Body of pancreas (tissue), 4 donors: ENCODE results near the gene IPO5. TPM values are rescaled to one million over a fixed set of nuclear protein-coding genes. Genes with fewer than 3 reads are reported as not detected.

Source experiments
- ATAC-seq: fragments of 150-250 bp; one replicate; pipeline ENCODE4 v1.9.1; 2016
- DNase-seq, 4 donors: peaks; one replicate each; pipeline ENCODE4 v3.0.0-alpha.2; 2019
- H3K27ac ChIP-seq, 4 donors: fragments of 200-600 bp; sonication (generic); 1 replicate in 3 of 4; 2 replicates in 1 of 4; pipeline versions ENCODE4 v1.5.1 to v1.6.1; 2016 to 2019; ENCODE audit warnings: mild to moderate bottlenecking in 1 of 4, mixed read lengths in 1 of 4, moderate library complexity in 1 of 4
- H3K27me3 ChIP-seq, 2 donors: fragments of 200-600 bp; sonication (generic); one replicate each; pipeline ENCODE4 v1.6.0; 2016; ENCODE audit warnings: mild to moderate bottlenecking in 1 of 2
- H3K36me3 ChIP-seq, 2 donors: fragments of 200-600 bp; sonication (generic); replicated peaks in 1 of 2; 2 replicates each; pipeline ENCODE4 v1.5.1; 2016; ENCODE audit warnings: low read depth in 2 of 2; ENCODE audit not compliant: insufficient read depth in 1 of 2
- H3K4me1 ChIP-seq: fragments of 200-600 bp; sonication (generic); one replicate; pipeline ENCODE4 v1.6.0; 2016
- H3K4me3 ChIP-seq, 2 donors: fragments of 200-600 bp; sonication (generic); 1 replicate in 1 of 2; 2 replicates in 1 of 2; pipeline ENCODE4 v1.5.1; 2016 to 2019
- H3K9me3 ChIP-seq, 3 donors: fragments of 200-600 bp; sonication (generic); 1 replicate in 2 of 3; 2 replicates in 1 of 3; pipeline ENCODE4 v1.5.1; 2016
- POLR2A ChIP-seq, 3 donors: fragments of 450-650 bp; IDR thresholded peaks; one replicate each; pipeline ENCODE4 v1.6.1; 2016; ENCODE audit warnings: antibody characterized with exemption in 3 of 3, mild to moderate bottlenecking in 2 of 3
- WGBS, 2 donors: methylation state at CpG; one replicate each; pipeline ENCODE4 v1.1.5; 2017; 5-methylcytosine and 5-hydroxymethylcytosine counted together
- intact Hi-C: fragments of 100-400 bp; cut with DNase I; formaldehyde crosslinking; loops from one replicate; pipeline ENCODE4 v1.15.1; 2023
- total RNA-seq, 2 donors: library from RNA; depleted of rRNA; stranded (reverse); fragments of >200 nt; gene quantifications; one replicate each; pipeline ENCODE4 v1.1.0, GENCODE V29; 2016
- TF ChIP-seq, protein P1 (sequence below), 7 experiments: fragments of 450-650 bp in 4 of 7; fragments of 200-600 bp in 3 of 7; sonication (generic) in 3 of 7; IDR thresholded peaks; one replicate each; pipeline ENCODE4 v1.5.1; 2016 to 2019; ENCODE audit warnings: antibody characterized with exemption in 7 of 7

IPO5 gene
- total RNA-seq, 2 donors from 2014 or later, result 84.0 to 96.8 TPM

DNA sequence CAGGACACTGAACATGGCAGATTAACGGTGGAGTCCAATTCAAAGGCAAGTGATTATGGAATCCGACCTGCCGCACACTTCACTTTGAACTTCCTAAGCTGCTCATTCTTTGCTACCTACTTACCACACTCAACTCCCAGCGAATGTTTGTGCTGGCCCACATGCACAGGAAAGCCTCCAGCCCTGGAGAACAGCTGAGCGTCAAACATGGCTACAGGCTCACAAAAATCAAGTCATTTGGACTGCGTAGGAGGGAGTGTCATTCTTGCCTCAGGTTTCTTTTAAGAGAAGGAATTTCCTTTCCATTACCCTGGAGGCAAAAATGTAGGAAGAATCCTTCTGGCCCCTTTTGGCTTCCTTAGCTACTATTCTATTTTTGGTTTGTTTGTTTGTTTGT is 41.3 kb upstream of the IPO5 start:
- Histone ChIP-seq H3K4me1 (no peaks in the 10 kb centered on the region), H3K27me3 (no peaks in the 10 kb centered on the region), H3K36me3 (no peaks in the 10 kb centered on the region), H3K9me3 (no peaks in the 10 kb centered on the region), H3K27ac (no peak overlapping the region), H3K4me3 (no peak overlapping the region)
- ATAC-seq, result no peak
- intact Hi-C loops, result no loop called here
- 69 to 72% methylated on average over 6 of the region's 6 CpGs for WGBS, 2 donors
- no peak for DNase-seq
- TF ChIP-seq POLR2A (IDR thresholded peaks at IDR 0.05), result no peak
- TF ChIP-seq, protein P1, sequence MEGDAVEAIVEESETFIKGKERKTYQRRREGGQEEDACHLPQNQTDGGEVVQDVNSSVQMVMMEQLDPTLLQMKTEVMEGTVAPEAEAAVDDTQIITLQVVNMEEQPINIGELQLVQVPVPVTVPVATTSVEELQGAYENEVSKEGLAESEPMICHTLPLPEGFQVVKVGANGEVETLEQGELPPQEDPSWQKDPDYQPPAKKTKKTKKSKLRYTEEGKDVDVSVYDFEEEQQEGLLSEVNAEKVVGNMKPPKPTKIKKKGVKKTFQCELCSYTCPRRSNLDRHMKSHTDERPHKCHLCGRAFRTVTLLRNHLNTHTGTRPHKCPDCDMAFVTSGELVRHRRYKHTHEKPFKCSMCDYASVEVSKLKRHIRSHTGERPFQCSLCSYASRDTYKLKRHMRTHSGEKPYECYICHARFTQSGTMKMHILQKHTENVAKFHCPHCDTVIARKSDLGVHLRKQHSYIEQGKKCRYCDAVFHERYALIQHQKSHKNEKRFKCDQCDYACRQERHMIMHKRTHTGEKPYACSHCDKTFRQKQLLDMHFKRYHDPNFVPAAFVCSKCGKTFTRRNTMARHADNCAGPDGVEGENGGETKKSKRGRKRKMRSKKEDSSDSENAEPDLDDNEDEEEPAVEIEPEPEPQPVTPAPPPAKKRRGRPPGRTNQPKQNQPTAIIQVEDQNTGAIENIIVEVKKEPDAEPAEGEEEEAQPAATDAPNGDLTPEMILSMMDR (IDR thresholded peaks at IDR 0.05), result no peak

DNA sequence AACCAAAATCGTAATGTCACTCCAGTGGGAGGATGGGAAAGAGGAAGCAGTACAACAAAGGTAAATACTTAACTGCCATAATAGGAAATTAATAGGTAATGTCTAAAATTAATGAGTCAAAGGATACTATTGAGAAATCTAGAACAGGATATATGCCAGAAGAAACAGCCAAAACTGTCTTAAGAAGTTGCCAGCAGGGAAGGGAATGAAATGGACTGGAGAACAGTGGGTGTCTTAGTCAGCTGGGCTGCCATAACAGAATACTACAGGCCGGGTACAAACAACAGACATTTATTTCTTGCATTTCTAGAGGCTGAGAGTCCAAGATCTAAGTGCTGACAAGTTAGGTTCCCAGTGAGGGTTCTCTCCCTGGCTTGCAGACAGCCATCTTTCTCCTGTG is 40.3 kb upstream of the IPO5 start:
- Histone ChIP-seq H3K27me3 (no peaks in the 10 kb centered on the region), H3K27ac (no peak overlapping the region), H3K9me3 (no peaks in the 10 kb centered on the region), H3K36me3 (no peaks in the 10 kb centered on the region), H3K4me1 (no peaks in the 10 kb centered on the region), H3K4me3 (no peak overlapping the region)
- no peak for DNase-seq
- TF ChIP-seq, protein P1 (IDR thresholded peaks at IDR 0.05), result no peak
- TF ChIP-seq POLR2A (IDR thresholded peaks at IDR 0.05), result no peak
- intact Hi-C loops, result no loop called here
- no peak for ATAC-seq
- WGBS, 2 donors, result 74 to 78% methylated on average over 2 of the region's 2 CpGs

DNA sequence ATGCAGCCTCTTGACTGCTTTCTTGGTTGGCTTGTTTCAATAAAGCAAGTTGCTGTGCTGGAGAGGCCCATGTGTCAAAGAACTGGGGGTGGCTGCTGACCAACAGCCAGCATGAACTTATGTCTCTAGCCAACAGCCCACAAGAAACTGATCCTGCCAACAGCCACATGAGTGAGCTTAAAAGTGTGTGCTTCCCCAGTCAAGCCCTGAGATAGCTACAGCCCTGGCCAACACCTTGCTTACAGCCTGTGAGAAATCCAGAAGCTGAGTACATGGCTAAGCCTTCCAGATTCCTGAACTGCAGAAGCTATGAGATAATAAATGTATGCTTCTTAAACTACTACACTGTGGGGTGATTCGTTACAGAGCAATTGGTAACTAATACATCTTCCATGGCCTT is 38.9 kb upstream of the IPO5 start:
- no peak overlapping the region for H3K4me3 ChIP-seq
- H3K27me3 ChIP-seq, result no peaks in the 10 kb centered on the region
- H3K4me1 ChIP-seq, result no peaks in the 10 kb centered on the region
- intact Hi-C loops, result no loop called here
- WGBS, 2 donors, result 63 to 64% methylated on average over 1 of the region's 1 CpG
- ATAC-seq (no peak), DNase-seq (no peak)
- no peak overlapping the region for H3K27ac ChIP-seq
- TF ChIP-seq, protein P1 (IDR thresholded peaks at IDR 0.05), result no peak
- no peak for TF ChIP-seq POLR2A (IDR thresholded peaks at IDR 0.05)
- no peaks in the 10 kb centered on the region for H3K36me3 ChIP-seq
- H3K9me3 ChIP-seq, result no peaks in the 10 kb centered on the region

DNA sequence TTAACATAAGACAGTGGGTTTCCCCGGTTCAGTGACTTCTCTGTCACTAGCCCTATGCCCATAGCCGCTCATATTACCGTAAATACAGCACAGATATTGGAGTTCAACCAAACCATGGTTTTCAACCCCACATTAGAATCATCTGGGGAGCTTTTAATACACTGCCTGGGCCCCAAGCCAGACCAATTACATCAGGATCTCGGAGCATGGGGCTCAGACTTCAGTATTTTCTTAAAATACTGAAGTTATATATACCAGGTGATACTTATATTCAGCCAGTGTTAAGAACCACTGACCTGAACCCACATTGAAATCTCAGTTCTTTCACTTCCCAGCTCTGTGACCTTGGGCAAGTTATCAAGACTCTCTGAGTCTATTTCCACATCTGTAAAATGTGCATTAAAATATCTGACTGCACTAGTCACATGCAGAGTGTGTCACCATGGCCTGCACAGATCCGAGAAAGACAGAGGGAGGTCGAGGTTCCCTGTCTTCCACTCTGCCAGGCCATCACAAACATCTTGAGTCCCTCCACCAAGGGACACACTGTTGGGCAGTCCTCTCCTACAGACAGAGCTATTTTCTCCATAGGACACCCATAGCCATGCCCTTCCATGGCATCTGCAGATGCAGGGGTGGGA is 32.2 kb upstream of the IPO5 start:
- intact Hi-C loops, result no loop called here
- no peaks in the 10 kb centered on the region for H3K36me3 ChIP-seq
- no peaks in the 10 kb centered on the region for H3K27me3 ChIP-seq
- ATAC-seq (no peak), DNase-seq (no peak)
- H3K4me3 ChIP-seq, result no peak overlapping the region
- H3K4me1 ChIP-seq, result no peaks in the 10 kb centered on the region
- TF ChIP-seq, protein P1 (IDR thresholded peaks at IDR 0.05), result no peak
- TF ChIP-seq POLR2A (IDR thresholded peaks at IDR 0.05), result no peak
- no peak overlapping the region for H3K27ac ChIP-seq
- 73 to 80% methylated on average over 6 of the region's 6 CpGs for WGBS, 2 donors
- H3K9me3 ChIP-seq, result no peaks in the 10 kb centered on the region

DNA sequence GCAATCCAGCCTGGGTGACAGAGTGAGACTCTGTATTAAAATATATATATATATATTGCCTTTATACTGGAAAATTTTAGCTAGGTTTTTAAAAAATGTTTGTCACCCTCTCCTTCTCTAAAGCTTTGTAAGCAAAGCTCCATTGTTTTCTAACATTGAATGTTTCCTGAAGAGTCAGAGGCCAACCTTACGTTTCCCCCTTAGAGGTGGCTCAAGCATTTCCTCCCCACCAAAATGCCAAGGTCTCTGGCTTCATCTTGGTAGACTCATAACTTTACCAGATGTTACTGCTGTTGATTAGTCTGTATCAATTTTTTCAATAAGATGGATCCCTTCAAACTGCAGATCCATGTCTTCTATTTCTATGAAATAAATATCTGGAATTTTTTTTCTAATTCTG is 25.2 kb upstream of the IPO5 start:
- intact Hi-C loops, result no loop called here
- H3K36me3 ChIP-seq, result no peaks in the 10 kb centered on the region
- no peaks in the 10 kb centered on the region for H3K27me3 ChIP-seq
- no peak overlapping the region for H3K27ac ChIP-seq
- ATAC-seq (no peak), DNase-seq (no peak)
- H3K9me3 ChIP-seq, result no peaks in the 10 kb centered on the region
- no peaks in the 10 kb centered on the region for H3K4me1 ChIP-seq
- TF ChIP-seq, protein P1 (IDR thresholded peaks at IDR 0.05), result no peak
- no peak for TF ChIP-seq POLR2A (IDR thresholded peaks at IDR 0.05)
- H3K4me3 ChIP-seq, result no peak overlapping the region
- WGBS, 2 donors, result 75 to 87% methylated on average over 1 of the region's 1 CpG
